CD14-positive monocyte (primary cell): ENCODE data around the gene NELFA. TPM values are rescaled to one million over a fixed set of nuclear protein-coding genes. Genes with fewer than 3 reads are reported as not detected.
A peak's percentile ranks its signal among the peaks of the same experiment; 100 is the strongest.

ENCODE experiments used
- DNase-seq, 3 donors: peaks; one replicate each; pipeline ENCODE4 v3.0.0-alpha.2; 2011 to 2022
- H2AFZ ChIP-seq: 2 replicates; pipeline ENCODE4 v1.6.0; 2012; ENCODE audit warnings: mild to moderate bottlenecking, low read depth, low read length, inconsistent platforms; ENCODE audit not compliant: insufficient read depth, poor library complexity, severe bottlenecking
- H3K27ac ChIP-seq, 2 donors: 1 replicate in 1 of 2; 2 replicates in 1 of 2; pipeline ENCODE4 v1.5.1; 2012 to 2013; ENCODE audit warnings: low read length in 2 of 2, control low read depth in 1 of 2, inconsistent platforms in 1 of 2, low read depth in 1 of 2, mild to moderate bottlenecking in 1 of 2
- H3K27me3 ChIP-seq, 2 donors: one replicate each; pipeline versions ENCODE4 v1.6.0 to v1.6.1; 2011 to 2013; ENCODE audit warnings: low read length in 2 of 2; ENCODE audit not compliant: control insufficient read depth in 2 of 2, insufficient read depth in 2 of 2
- H3K36me3 ChIP-seq, 2 donors: replicated peaks in 1 of 2; 1 replicate in 1 of 2; 2 replicates in 1 of 2; pipeline versions ENCODE4 v1.5.1 to v1.6.1; 2012 to 2013; ENCODE audit warnings: low read length in 2 of 2, control low read depth in 1 of 2, inconsistent platforms in 1 of 2, mild to moderate bottlenecking in 1 of 2; ENCODE audit not compliant: insufficient read depth in 2 of 2, control insufficient read depth in 1 of 2
- H3K4me1 ChIP-seq, 2 donors: 1 replicate in 1 of 2; 2 replicates in 1 of 2; pipeline versions ENCODE4 v1.5.1 to v1.6.1; 2012 to 2013; ENCODE audit warnings: low read length in 2 of 2, control low read depth in 1 of 2, inconsistent platforms in 1 of 2, mild to moderate bottlenecking in 1 of 2, moderate library complexity in 1 of 2; ENCODE audit not compliant: insufficient read depth in 2 of 2, control insufficient read depth in 1 of 2
- H3K4me2 ChIP-seq: replicated peaks from 2 replicates; pipeline ENCODE3; 2012; ENCODE audit warnings: low read length, moderate library complexity, mild to moderate bottlenecking; ENCODE audit not compliant: poor library complexity, severe bottlenecking; ENCODE audit errors: extremely low read depth
- H3K4me3 ChIP-seq, 3 experiments: fragments of 200-600 bp in 1 of 3; sonication (generic) in 1 of 3; replicated peaks in 1 of 3; 1 replicate in 2 of 3; 2 replicates in 1 of 3; pipeline ENCODE4 v1.5.1; 2011 to 2013; ENCODE audit warnings: low read length in 3 of 3, mild to moderate bottlenecking in 3 of 3, control low read depth in 2 of 3, low read depth in 2 of 3, inconsistent platforms in 1 of 3, moderate library complexity in 1 of 3
- H3K79me2 ChIP-seq: 2 replicates; pipeline ENCODE4 v1.6.0; 2012; ENCODE audit warnings: mild to moderate bottlenecking, control low read depth, inconsistent platforms, low read length, moderate library complexity; ENCODE audit not compliant: insufficient read depth
- H3K9ac ChIP-seq: 2 replicates; pipeline ENCODE4 v1.6.0; 2017; ENCODE audit warnings: low read length, mild to moderate bottlenecking; ENCODE audit not compliant: insufficient read depth, poor library complexity, severe bottlenecking
- H3K9me3 ChIP-seq, 2 donors: replicated peaks in 1 of 2; 1 replicate in 1 of 2; 2 replicates in 1 of 2; pipeline versions ENCODE4 v1.5.1 to v1.6.1; 2012 to 2013; ENCODE audit warnings: low read length in 2 of 2, control low read depth in 1 of 2; ENCODE audit not compliant: control insufficient read depth in 1 of 2, insufficient read depth in 1 of 2
- H4K20me1 ChIP-seq: 2 replicates; pipeline ENCODE4 v1.6.0; 2012; ENCODE audit warnings: mild to moderate bottlenecking, low read length, control low read depth, moderate library complexity; ENCODE audit not compliant: insufficient read depth
- H3K27ac Mint-ChIP-seq, 7 donors: one replicate each; pipeline ENCODE4 v1.8.0; 2020; ENCODE audit warnings: mild to moderate bottlenecking in 7 of 7, mixed read lengths in 7 of 7, moderate library complexity in 6 of 7, inconsistent platforms in 2 of 7
- H3K27me3 Mint-ChIP-seq, 3 donors: one replicate each; pipeline ENCODE4 v1.8.0; 2021 to 2022; ENCODE audit warnings: low read depth in 3 of 3, mild to moderate bottlenecking in 3 of 3, mixed read lengths in 3 of 3, moderate library complexity in 3 of 3, inconsistent platforms in 1 of 3
- H3K36me3 Mint-ChIP-seq, 2 donors: one replicate each; pipeline ENCODE4 v1.8.0; 2020; ENCODE audit warnings: mixed read lengths in 2 of 2, inconsistent platforms in 1 of 2, mild to moderate bottlenecking in 1 of 2
- H3K4me1 Mint-ChIP-seq: one replicate; pipeline ENCODE4 v1.8.0; 2020; ENCODE audit warnings: mild to moderate bottlenecking, mixed read lengths
- H3K4me3 Mint-ChIP-seq, 2 donors: one replicate each; pipeline ENCODE4 v1.8.0; 2020; ENCODE audit warnings: mild to moderate bottlenecking in 2 of 2, mixed read lengths in 2 of 2, moderate library complexity in 1 of 2
- H3K9me3 Mint-ChIP-seq, 7 donors: one replicate each; pipeline ENCODE4 v1.8.0; 2020 to 2022; ENCODE audit warnings: mixed read lengths in 7 of 7, mild to moderate bottlenecking in 6 of 7, moderate library complexity in 6 of 7, inconsistent platforms in 2 of 7
- CTCF ChIP-seq: fragments of 200-600 bp; IDR thresholded peaks from one replicate; pipeline ENCODE4 v1.8.0; 2022; ENCODE audit warnings: antibody characterized with exemption, mild to moderate bottlenecking
- WGBS: methylation state at CpG from one replicate; pipeline ENCODE4 v1.1.5; 2013; ENCODE audit warnings: missing lambda C conversion rate; ENCODE audit not compliant: insufficient coverage; 5-methylcytosine and 5-hydroxymethylcytosine counted together
- intact Hi-C, 2 donors: fragments of 100-400 bp; cut with micrococcal nuclease; formaldehyde crosslinking; loops; one replicate each; pipeline versions ENCODE4 v1.15.0 to v1.15.1; 2023
- polyA plus RNA-seq, 3 donors: library from polyadenylated mRNA; depleted of rRNA in 1 of 3; unstranded in 2 of 3; stranded (reverse) in 1 of 3; fragments of 300-500 nt in 2 of 3; fragments of >200 nt in 1 of 3; fragmentation: Illumina TruSeq in 2 of 3; gene quantifications; 1 replicate in 2 of 3; 2 replicates in 1 of 3; pipeline ENCODE4 v1.2.3, GENCODE V29; 2012 to 2021

Gene NELFA
- polyA plus RNA-seq, 3 donors: 10.0 to 22.1 (median 10.5) TPM

- peaks cover 0 to 3% of the 10 kb centered on the region in 2 donors for H3K36me3 ChIP-seq
- H3K79me2 ChIP-seq: no peaks in the 10 kb centered on the region
- WGBS: 97% methylated on average over 17 of the region's 18 CpGs
- Mint-ChIP-seq H3K4me3 (no peak overlapping the region), H3K36me3 (peaks cover 2 to 10% of the 10 kb centered on the region in 2 donors), H3K4me1 (peaks cover 6% of the 10 kb centered on the region), H3K27me3 (peaks cover 39 to 76% (median 56%) of the 10 kb centered on the region in 3 donors), H3K27ac (no peak overlapping the region), H3K9me3 (peaks cover 4 to 9% (median 7%) of the 10 kb centered on the region in 7 donors)
- no peak overlapping the region for H3K9ac ChIP-seq
- peaks cover 16% of the 10 kb centered on the region for H4K20me1 ChIP-seq
- H3K27me3 ChIP-seq: peaks cover 14 to 60% of the 10 kb centered on the region in 2 donors
- H3K4me1 ChIP-seq: peaks cover 14 to 19% of the 10 kb centered on the region in 2 donors
- intact Hi-C loops: loop anchor here in 1 of 2 donors (5.0 kb wide), 1 partner anchor 36 kb away; the partner anchor contains the start of gene NELFA
- H3K9me3 ChIP-seq: peaks cover 5 to 7% of the 10 kb centered on the region in 2 donors
- DNase-seq: no peak
- no peak overlapping the region for H3K4me3 ChIP-seq
- no peak for TF ChIP-seq CTCF
- no peak overlapping the region for H2AFZ ChIP-seq
- no peak overlapping the region for H3K4me2 ChIP-seq
- H3K27ac ChIP-seq: no peak overlapping the region
These were observed 34.8 kb upstream of the NELFA start for GRCh38 chr4:2043396-2044118.

GRCh38 chr4:2042947-2043395 lies 34.2 kb upstream of the NELFA start:
- intact Hi-C loops: loop anchor here in 1 of 2 donors (5.0 kb wide), 1 partner anchor 36 kb away; the partner anchor contains the start of gene NELFA
- Histone ChIP-seq H3K9ac (no peak overlapping the region), H3K79me2 (no peaks in the 10 kb centered on the region), H3K27me3 (peaks cover 17 to 61% of the 10 kb centered on the region in 2 donors), H3K36me3 (peaks cover 0 to 3% of the 10 kb centered on the region in 2 donors), H3K27ac (no peak overlapping the region), H2AFZ (no peak overlapping the region), H3K4me3 (peak overlapping the region in 1 of 3 experiments; percentile 79), H3K4me2 (peak overlapping the region; percentile 93), H3K9me3 (peaks cover 5 to 7% of the 10 kb centered on the region in 2 donors), H4K20me1 (peaks cover 16% of the 10 kb centered on the region), H3K4me1 (peaks cover 14 to 19% of the 10 kb centered on the region in 2 donors)
- peaks cover 36 to 78% (median 55%) of the 10 kb centered on the region in 3 donors for H3K27me3 Mint-ChIP-seq
- 86% methylated on average over 7 of the region's 8 CpGs for WGBS
- peak overlapping the region in 1 of 7 donors; percentile 68 for H3K27ac Mint-ChIP-seq
- peak overlapping the region; percentile 68 to 80 for H3K4me3 Mint-ChIP-seq
- H3K4me1 Mint-ChIP-seq: peaks cover 6% of the 10 kb centered on the region
- peaks cover 2 to 10% of the 10 kb centered on the region in 2 donors for H3K36me3 Mint-ChIP-seq
- TF ChIP-seq CTCF: no peak
- no peak for DNase-seq
- H3K9me3 Mint-ChIP-seq: peaks cover 4 to 12% (median 7%) of the 10 kb centered on the region in 7 donors
